ENCODE data around the gene ABCC5. TPM values are rescaled to one million over a fixed set of nuclear protein-coding genes. Genes with fewer than 3 reads are reported as not detected.

The ABCC5 gene
- total RNA-seq, 3 donors from 2014 or later (not counting 1 experiment from before 2014, with no cell fraction given) = 15.6 to 32.5 (median 27.1) TPM

Other genes with a start within 250 kb of the ABCC5 start
- gene MAP6D1, start 192.3 kb downstream of the ABCC5 start, total RNA-seq = 1 to 10 TPM in 1 of 3 donors, under 1 TPM in 1, not detected in 1; 0.70 to 2.4 TPM
- 10 to 100 TPM; 35.1 to 47.1 (median 37.7) TPM for gene PARL, start 133.0 kb downstream of the ABCC5 start, total RNA-seq
- gene HTR3D, start 13.9 kb upstream of the ABCC5 start, total RNA-seq = not detected
- not detected for gene HTR3C, start 35.2 kb upstream of the ABCC5 start, total RNA-seq
- gene HTR3E, start 79.2 kb upstream of the ABCC5 start, total RNA-seq = not detected
- gene EIF2B5, start 117.5 kb upstream of the ABCC5 start, total RNA-seq = 10 to 100 TPM; 44.5 to 59.4 (median 54.8) TPM
- gene DVL3, start 137.5 kb upstream of the ABCC5 start, total RNA-seq = 10 to 100 TPM; 59.1 to 77.5 (median 59.7) TPM
- gene AP2M1, start 157.0 kb upstream of the ABCC5 start, total RNA-seq = 100 to 1,000 TPM; 157 to 188 (median 168) TPM
- 100 to 1,000 TPM; 128 to 168 (median 157) TPM for gene ABCF3, start 168.3 kb upstream of the ABCC5 start, total RNA-seq
- gene VWA5B2, start 211.7 kb upstream of the ABCC5 start, total RNA-seq = under 1 TPM in 2 of 3 donors, not detected in 1; 0.14 to 0.23 TPM
- gene ALG3, start 231.1 kb upstream of the ABCC5 start, total RNA-seq = 10 to 100 TPM; 18.4 to 21.8 (median 20.4) TPM
- under 1 TPM; 0.73 to 0.80 (median 0.79) TPM for gene EEF1AKMT4, start 231.8 kb upstream of the ABCC5 start, total RNA-seq
- gene CAMK2N2, start 243.7 kb upstream of the ABCC5 start, total RNA-seq = under 1 TPM in 2 of 3 donors, not detected in 1; 0.71 to 0.82 TPM